Measurements from ENCODE around the gene PTRH2. TPM values are rescaled to one million over a fixed set of nuclear protein-coding genes. Genes with fewer than 3 reads are reported as not detected.

PTRH2 gene
- total RNA-seq, 2 experiments from 2014 or later, result 19.7 to 24.4 TPM

DNA sequence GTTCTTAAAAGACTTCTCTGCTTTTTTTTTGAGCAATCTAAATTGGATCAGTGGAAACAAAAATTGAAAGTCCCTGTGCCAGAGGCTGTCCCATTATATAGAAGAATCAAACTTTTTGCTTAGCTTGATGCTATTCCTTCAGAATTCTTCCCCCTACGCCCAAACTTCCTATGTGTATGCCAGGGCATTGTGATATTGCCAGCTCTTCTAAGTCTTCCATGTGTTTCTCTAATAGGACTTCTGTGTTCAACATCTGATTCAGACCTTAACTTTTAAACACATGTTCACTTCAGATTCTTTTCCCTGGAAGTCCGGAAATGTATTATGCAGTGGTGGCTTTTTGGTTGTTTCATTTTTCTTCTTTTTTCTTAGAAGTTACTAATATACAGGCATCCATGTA, 18.7 kb downstream of the PTRH2 start:
- peaks cover 27% of the 10 kb centered on the region for H3K36me3 Mint-ChIP-seq (ENCODE audit: low read depth)
- no peak for DNase-seq
- H3K4me3 Mint-ChIP-seq, result no peak overlapping the region
- intact Hi-C loops (cut with micrococcal nuclease), result no loop called here
- H3K27ac Mint-ChIP-seq, result peak overlapping the region; percentile 14
- H3K9me3 Mint-ChIP-seq, result no peaks in the 10 kb centered on the region
- H3K4me1 Mint-ChIP-seq (ENCODE audit: low read depth), result peaks cover 21% of the 10 kb centered on the region
- CTCF ChIA-PET, result interaction anchor here (1.0 kb wide), 1 partner anchor 198 kb away, joined by 3 read pairs; no protein-coding TSS in a partner anchor
- H3K27me3 Mint-ChIP-seq (ENCODE audit: low read depth), result no peaks in the 10 kb centered on the region

DNA sequence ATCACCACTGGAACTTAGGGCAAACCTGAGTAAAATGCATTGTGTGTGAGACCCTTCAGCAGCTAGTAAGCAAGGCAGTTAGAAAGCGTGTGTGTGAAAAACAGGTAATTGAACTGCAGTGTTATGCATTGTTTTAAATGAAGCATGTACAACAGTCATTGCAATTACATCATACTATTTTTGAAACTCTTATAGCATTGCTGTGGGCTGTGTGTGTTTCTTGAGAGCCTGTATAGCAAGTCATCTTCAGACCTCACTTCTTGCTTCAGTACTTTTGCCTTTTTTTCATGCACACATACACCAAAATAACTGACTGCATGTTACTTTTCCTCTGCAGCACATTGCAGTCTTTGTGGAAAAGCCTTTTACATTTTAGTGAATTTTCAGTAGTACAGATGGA, 19.2 kb downstream of the PTRH2 start:
- CTCF ChIA-PET, result interaction anchor here (0.6 to 1.0 kb wide), 2 partner anchors 198 to 923 kb away, joined by 3 read pairs; no protein-coding TSS in a partner anchor
- intact Hi-C loops (cut with micrococcal nuclease), result no loop called here
- H3K4me3 Mint-ChIP-seq, result no peak overlapping the region
- no peaks in the 10 kb centered on the region for H3K9me3 Mint-ChIP-seq
- H3K27ac Mint-ChIP-seq, result peak overlapping the region; percentile 62
- peaks cover 29% of the 10 kb centered on the region for H3K36me3 Mint-ChIP-seq (ENCODE audit: low read depth)
- H3K27me3 Mint-ChIP-seq (ENCODE audit: low read depth), result no peaks in the 10 kb centered on the region
- peaks cover 23% of the 10 kb centered on the region for H3K4me1 Mint-ChIP-seq (ENCODE audit: low read depth)
- DNase-seq, result no peak

DNA sequence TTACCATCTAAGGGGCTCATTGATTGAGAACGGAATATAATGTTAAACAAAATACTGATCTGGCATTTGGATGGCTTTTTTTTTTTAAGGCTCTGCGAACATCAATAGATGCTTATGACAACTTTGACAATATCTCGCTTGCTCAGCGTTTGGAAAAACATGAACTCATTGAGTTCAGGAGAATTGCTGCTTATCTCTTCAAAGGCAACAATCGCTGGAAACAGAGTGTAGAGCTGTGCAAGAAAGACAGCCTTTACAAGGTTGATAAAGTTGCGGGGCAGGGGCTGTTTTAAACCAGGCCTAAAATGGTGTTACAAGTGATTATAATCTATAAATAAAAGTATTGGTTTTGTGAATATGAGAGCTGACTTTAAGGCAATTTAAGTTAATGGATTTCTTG, 22.3 kb downstream of the PTRH2 start:
- no peak overlapping the region for H3K4me3 Mint-ChIP-seq
- no peak for DNase-seq
- CTCF ChIA-PET, result interaction anchor here (0.6 kb wide), 1 partner anchor 15 kb away, joined by 3 read pairs; no protein-coding TSS in a partner anchor
- no peaks in the 10 kb centered on the region for H3K27me3 Mint-ChIP-seq (ENCODE audit: low read depth)
- H3K4me1 Mint-ChIP-seq (ENCODE audit: low read depth), result peaks cover 23% of the 10 kb centered on the region
- no peaks in the 10 kb centered on the region for H3K9me3 Mint-ChIP-seq
- intact Hi-C loops (cut with micrococcal nuclease), result no loop called here
- H3K36me3 Mint-ChIP-seq (ENCODE audit: low read depth), result peaks cover 28% of the 10 kb centered on the region
- no peak overlapping the region for H3K27ac Mint-ChIP-seq

DNA sequence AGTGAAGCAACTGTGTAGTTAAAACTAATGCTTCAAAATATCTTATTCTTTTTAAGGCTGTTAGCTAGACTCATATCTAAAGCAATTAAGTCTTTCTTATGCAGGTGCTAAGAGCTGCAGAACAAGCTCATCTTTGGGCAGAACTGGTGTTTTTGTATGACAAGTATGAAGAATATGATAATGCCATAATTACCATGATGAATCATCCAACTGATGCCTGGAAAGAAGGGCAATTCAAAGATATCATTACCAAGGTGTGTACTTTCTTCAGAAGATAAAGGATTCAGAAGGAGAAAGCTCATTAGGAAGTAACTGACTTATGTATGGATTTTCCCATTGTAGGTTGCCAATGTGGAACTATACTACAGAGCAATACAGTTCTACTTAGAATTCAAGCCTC, 23.9 kb downstream of the PTRH2 start:
- CTCF ChIA-PET, result interaction anchor here (0.6 to 1.1 kb wide), 3 partner anchors 12 to 177 kb away, joined by 3 to 7 read pairs (median 3); no protein-coding TSS in a partner anchor
- Mint-ChIP-seq H3K4me3 (no peak overlapping the region), H3K27ac (peak overlapping the region; percentile 9), H3K36me3 (ENCODE audit: low read depth) (peaks cover 35% of the 10 kb centered on the region), H3K9me3 (no peaks in the 10 kb centered on the region), H3K27me3 (ENCODE audit: low read depth) (no peaks in the 10 kb centered on the region), H3K4me1 (ENCODE audit: low read depth) (peaks cover 17% of the 10 kb centered on the region)
- intact Hi-C loops (cut with micrococcal nuclease), result no loop called here
- DNase-seq, result no peak

GRCh38 chr17:59680314-59680713, 26.9 kb downstream of the PTRH2 start:
- Mint-ChIP-seq H3K27ac (no peak overlapping the region), H3K36me3 (ENCODE audit: low read depth) (peaks cover 38% of the 10 kb centered on the region), H3K4me1 (ENCODE audit: low read depth) (peaks cover 2% of the 10 kb centered on the region), H3K9me3 (no peaks in the 10 kb centered on the region), H3K27me3 (ENCODE audit: low read depth) (no peaks in the 10 kb centered on the region), H3K4me3 (no peak overlapping the region)
- no peak for DNase-seq
- intact Hi-C loops (cut with micrococcal nuclease), result no loop called here
- CTCF ChIA-PET, result no interaction called here

DNA sequence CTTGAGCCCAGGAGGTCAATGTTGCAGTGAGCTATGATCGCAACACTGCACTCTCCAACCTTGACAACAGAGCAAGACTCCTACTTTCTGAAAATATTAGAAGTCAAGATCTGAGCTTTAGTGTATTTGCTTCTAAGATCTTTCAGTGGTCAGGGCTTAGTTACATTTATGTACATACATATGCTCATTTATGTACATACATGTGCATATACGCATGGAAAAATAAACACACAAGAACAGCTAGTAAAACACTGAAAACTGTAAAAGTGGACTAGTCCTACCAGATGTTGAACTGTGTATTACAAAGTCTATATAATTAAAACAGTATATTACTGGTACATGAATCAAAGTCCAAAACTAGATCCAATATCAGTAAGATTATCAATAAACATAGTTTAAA, 28.3 kb downstream of the PTRH2 start:
- peaks cover 2% of the 10 kb centered on the region for H3K4me1 Mint-ChIP-seq (ENCODE audit: low read depth)
- intact Hi-C loops (cut with micrococcal nuclease), result no loop called here
- DNase-seq, result no peak
- no peaks in the 10 kb centered on the region for H3K9me3 Mint-ChIP-seq
- H3K27me3 Mint-ChIP-seq (ENCODE audit: low read depth), result no peaks in the 10 kb centered on the region
- H3K4me3 Mint-ChIP-seq, result no peak overlapping the region
- no peak overlapping the region for H3K27ac Mint-ChIP-seq
- CTCF ChIA-PET, result interaction anchor here (0.6 kb wide), 2 partner anchors 10 to 71 kb away, joined by 3 read pairs; no protein-coding TSS in a partner anchor
- peaks cover 40% of the 10 kb centered on the region for H3K36me3 Mint-ChIP-seq (ENCODE audit: low read depth)

DNA sequence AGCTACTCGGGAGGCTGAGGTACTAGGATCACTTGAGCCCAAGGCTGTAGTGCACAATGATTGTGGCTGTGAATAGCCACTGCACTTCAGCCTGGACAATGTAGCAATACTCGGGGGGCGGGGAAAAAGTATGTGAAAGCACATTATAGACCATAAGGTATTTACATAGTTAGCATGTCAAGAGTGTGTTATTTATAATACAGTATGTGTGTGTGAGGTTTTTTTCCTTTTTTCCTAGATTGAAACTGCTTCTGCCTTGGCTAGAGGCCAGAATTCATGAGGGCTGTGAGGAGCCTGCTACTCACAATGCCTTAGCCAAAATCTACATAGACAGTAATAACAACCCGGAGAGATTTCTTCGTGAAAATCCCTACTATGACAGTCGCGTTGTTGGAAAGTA, 30.5 kb downstream of the PTRH2 start:
- DNase-seq, result no peak
- CTCF ChIA-PET, result no interaction called here
- H3K4me1 Mint-ChIP-seq (ENCODE audit: low read depth), result peaks cover 1% of the 10 kb centered on the region
- no peak overlapping the region for H3K4me3 Mint-ChIP-seq
- H3K36me3 Mint-ChIP-seq (ENCODE audit: low read depth), result peaks cover 33% of the 10 kb centered on the region
- intact Hi-C loops (cut with micrococcal nuclease), result no loop called here
- no peaks in the 10 kb centered on the region for H3K9me3 Mint-ChIP-seq
- H3K27me3 Mint-ChIP-seq (ENCODE audit: low read depth), result no peaks in the 10 kb centered on the region
- no peak overlapping the region for H3K27ac Mint-ChIP-seq

- H3K27me3 Mint-ChIP-seq (ENCODE audit: low read depth), result no peaks in the 10 kb centered on the region
- intact Hi-C loops (cut with micrococcal nuclease), result no loop called here
- DNase-seq, result no peak
Measured at GRCh38 chr17:59675231-59675630, 32.0 kb downstream of the PTRH2 start.

DNA sequence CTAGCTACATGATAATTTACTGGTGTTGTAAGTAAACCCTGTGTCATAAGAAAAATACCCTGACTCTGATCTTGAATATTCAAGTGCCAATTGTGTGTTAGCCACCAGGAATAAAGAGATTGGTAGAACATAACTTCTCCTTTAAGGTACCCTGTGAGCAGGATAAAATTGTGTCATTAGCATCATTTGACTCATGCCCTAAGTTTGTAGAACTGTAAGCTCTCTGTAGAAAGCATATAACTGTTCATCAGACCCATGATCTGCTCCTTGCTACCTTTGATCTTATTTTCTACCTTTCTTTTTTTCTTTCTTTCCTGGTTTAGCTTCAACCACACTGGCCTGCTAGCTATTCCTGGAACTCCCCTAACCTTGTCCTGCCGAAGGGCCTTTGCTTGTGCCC, 35.8 kb downstream of the PTRH2 start:
- Mint-ChIP-seq H3K36me3 (ENCODE audit: low read depth) (peaks cover 19% of the 10 kb centered on the region), H3K9me3 (no peaks in the 10 kb centered on the region), H3K27me3 (ENCODE audit: low read depth) (no peaks in the 10 kb centered on the region), H3K27ac (peak overlapping the region; percentile 22), H3K4me1 (ENCODE audit: low read depth) (peaks cover 19% of the 10 kb centered on the region), H3K4me3 (no peak overlapping the region)
- CTCF ChIA-PET, result interaction anchor here (0.8 to 1.6 kb wide), 5 partner anchors 11 to 111 kb away, joined by 3 to 7 read pairs (median 3); partner anchors contain the start of genes PTRH2 and VMP1
- intact Hi-C loops (cut with micrococcal nuclease), result no loop called here
- DNase-seq, result no peak

More at GRCh38 chr17:59675231-59675630, 32.0 kb downstream of the PTRH2 start:
- Mint-ChIP-seq H3K9me3 (no peaks in the 10 kb centered on the region), H3K36me3 (ENCODE audit: low read depth) (peaks cover 32% of the 10 kb centered on the region), H3K4me1 (ENCODE audit: low read depth) (peaks cover 6% of the 10 kb centered on the region), H3K27ac (peak overlapping the region; percentile 80), H3K4me3 (no peak overlapping the region)
- CTCF ChIA-PET, result interaction anchor here (0.6 kb wide), 1 partner anchor 24 kb away, joined by 3 read pairs; no protein-coding TSS in a partner anchor

DNA sequence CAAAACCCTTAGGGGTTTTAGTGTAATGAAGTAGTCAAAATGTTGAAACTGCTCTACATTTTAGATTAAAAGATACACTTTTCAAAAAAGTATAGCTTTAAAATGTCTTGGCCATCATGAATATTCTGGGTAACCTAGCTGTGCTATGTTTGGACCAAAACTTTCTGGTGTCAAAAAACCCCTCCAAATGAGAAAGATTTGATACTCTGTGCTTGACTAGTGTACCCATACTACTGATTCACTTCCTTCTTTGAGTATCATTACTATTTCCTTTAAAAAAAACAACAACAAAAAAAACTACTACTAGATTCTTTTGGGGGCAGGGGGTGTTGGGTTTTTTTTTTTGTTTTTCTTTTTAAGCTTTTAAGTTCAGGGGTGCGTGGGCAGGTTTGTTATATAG, 37.3 kb downstream of the PTRH2 start:
- Mint-ChIP-seq H3K4me1 (ENCODE audit: low read depth) (peaks cover 19% of the 10 kb centered on the region), H3K27me3 (ENCODE audit: low read depth) (no peaks in the 10 kb centered on the region), H3K9me3 (no peaks in the 10 kb centered on the region), H3K4me3 (no peak overlapping the region), H3K27ac (peak overlapping the region; percentile 81), H3K36me3 (ENCODE audit: low read depth) (peaks cover 19% of the 10 kb centered on the region)
- CTCF ChIA-PET, result interaction anchor here (0.6 to 1.6 kb wide), 7 partner anchors 9 to 244 kb away, joined by 3 to 4 read pairs (median 3); partner anchors contain the start of genes PTRH2 and VMP1
- DNase-seq, result no peak
- intact Hi-C loops (cut with micrococcal nuclease), result no loop called here

- peaks cover 19% of the 10 kb centered on the region for H3K36me3 Mint-ChIP-seq (ENCODE audit: low read depth)
Measured at GRCh38 chr17:59669411-59669810, 37.8 kb downstream of the PTRH2 start.

GRCh38 chr17:59668816-59669215, 38.4 kb downstream of the PTRH2 start:
- intact Hi-C loops (cut with micrococcal nuclease), result no loop called here
- DNase-seq, result no peak
- Mint-ChIP-seq H3K9me3 (no peaks in the 10 kb centered on the region), H3K4me3 (no peak overlapping the region), H3K4me1 (ENCODE audit: low read depth) (peaks cover 19% of the 10 kb centered on the region), H3K36me3 (ENCODE audit: low read depth) (peaks cover 22% of the 10 kb centered on the region), H3K27ac (peak overlapping the region; percentile 3), H3K27me3 (ENCODE audit: low read depth) (no peaks in the 10 kb centered on the region)
- CTCF ChIA-PET, result interaction anchor here (0.6 kb wide), 1 partner anchor 10 kb away, joined by 3 read pairs; no protein-coding TSS in a partner anchor

More at GRCh38 chr17:59669411-59669810, 37.8 kb downstream of the PTRH2 start:
- intact Hi-C loops (cut with micrococcal nuclease), result no loop called here
- Mint-ChIP-seq H3K4me3 (no peak overlapping the region), H3K27ac (no peak overlapping the region), H3K4me1 (ENCODE audit: low read depth) (peaks cover 19% of the 10 kb centered on the region), H3K9me3 (no peaks in the 10 kb centered on the region), H3K27me3 (ENCODE audit: low read depth) (no peaks in the 10 kb centered on the region)
- DNase-seq, result no peak
- CTCF ChIA-PET, result interaction anchor here (0.6 to 0.9 kb wide), 3 partner anchors 9 to 245 kb away, joined by 3 to 4 read pairs (median 3); no protein-coding TSS in a partner anchor

DNA sequence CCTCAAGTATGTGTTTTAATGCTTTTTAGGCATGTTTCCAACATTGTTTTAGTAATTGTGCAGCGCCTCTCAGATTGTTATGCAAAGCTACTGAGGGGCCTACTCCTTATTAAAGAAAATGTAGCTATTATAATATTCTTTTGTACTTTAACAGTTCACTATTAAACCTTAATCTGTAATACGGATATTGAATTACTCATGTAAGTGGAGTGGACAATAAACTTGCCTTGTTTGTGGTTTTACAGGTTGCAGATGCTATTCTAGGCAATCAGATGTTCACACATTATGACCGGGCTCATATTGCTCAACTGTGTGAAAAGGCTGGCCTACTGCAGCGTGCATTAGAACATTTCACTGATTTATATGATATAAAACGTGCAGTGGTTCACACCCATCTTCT, 41.0 kb downstream of the PTRH2 start:
- peaks cover 15% of the 10 kb centered on the region for H3K4me1 Mint-ChIP-seq (ENCODE audit: low read depth)
- CTCF ChIA-PET, result no interaction called here
- no peak for DNase-seq
- intact Hi-C loops (cut with micrococcal nuclease), result no loop called here
- H3K36me3 Mint-ChIP-seq (ENCODE audit: low read depth), result peaks cover 20% of the 10 kb centered on the region
- H3K27ac Mint-ChIP-seq, result no peak overlapping the region
- H3K4me3 Mint-ChIP-seq, result no peak overlapping the region
- no peaks in the 10 kb centered on the region for H3K27me3 Mint-ChIP-seq (ENCODE audit: low read depth)
- H3K9me3 Mint-ChIP-seq, result no peaks in the 10 kb centered on the region

Data from activated naive CD4-positive, alpha-beta T cell treated with anti-CD3 and anti-CD28 coated beads for 36 hours (primary cell).